Measurements from ENCODE around the gene MCOLN1. TPM values are rescaled to one million over a fixed set of nuclear protein-coding genes. Genes with fewer than 3 reads are reported as not detected.
A peak's percentile ranks its signal among the peaks of the same experiment; 100 is the strongest.

Gene MCOLN1
- total RNA-seq, result 20.5 to 21.0 TPM (median 20.7 TPM) in 3 replicates

DNA sequence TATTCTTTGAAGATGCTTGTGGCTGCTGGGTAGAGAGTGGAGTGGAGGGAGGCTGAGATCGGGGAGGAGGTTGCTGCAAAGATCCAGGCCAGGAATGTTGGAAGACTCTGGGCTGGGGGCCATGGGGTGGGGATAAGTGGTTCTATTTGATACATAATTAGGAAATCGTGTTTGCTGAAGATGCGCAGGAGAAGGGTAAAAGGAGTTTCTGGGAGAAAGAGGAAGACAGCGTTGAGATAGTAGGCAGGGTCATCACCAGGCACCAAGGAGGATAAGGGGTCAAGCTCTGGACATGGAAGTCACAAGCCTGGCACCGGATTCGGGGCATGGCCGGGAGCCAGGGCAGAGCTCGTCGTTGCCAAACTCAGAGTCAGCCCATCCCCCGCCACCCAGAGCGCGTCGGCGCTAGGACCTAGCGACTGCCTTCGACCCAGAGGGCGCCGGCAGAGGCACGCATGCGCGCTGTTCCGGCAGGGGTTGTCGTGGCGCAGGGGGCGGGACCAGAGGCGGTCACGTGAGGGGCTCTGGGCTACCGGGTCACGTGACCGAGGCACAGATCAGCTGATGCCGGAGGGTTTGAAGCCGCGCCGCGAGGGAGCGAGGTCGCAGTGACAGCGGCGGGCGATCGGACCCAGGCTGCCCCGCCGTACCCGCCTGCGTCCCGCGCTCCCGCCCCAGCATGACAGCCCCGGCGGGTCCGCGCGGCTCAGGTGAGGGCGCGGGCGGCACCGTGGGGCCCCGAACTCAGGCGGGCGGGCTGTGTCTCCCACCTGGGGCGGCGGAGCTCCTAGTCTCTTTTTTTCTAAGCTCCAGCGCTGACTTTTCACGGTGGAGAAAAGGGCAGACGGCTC, at the start of gene MCOLN1:
Gene MCOLN1, plus strand, starts transcription at position 553 of the 851 bp plus-strand sequence. Its CDS starts 127 bp downstream, at position 680.
- peak; percentile 100 for DNase-seq (ENCODE audit: low spot score in 2 of 2, unreplicated experiment in 2 of 2)
- Mint-ChIP-seq H3K4me3 (peak within 1 kb of the TSS; percentile 79), H3K9me3 (no peaks in the 10 kb centered on the region), H3K36me3 (peaks cover 14% of the 10 kb centered on the region), H3K27ac (peak within 1 kb of the TSS; percentile 90), H3K4me1 (peaks cover 14% of the 10 kb centered on the region), H3K27me3 (ENCODE audit: low read depth) (no peaks in the 10 kb centered on the region)
- no peak for TF ChIP-seq CTCF (IDR thresholded peaks at IDR 0.05; ENCODE audit: unreplicated experiment)

DNA sequence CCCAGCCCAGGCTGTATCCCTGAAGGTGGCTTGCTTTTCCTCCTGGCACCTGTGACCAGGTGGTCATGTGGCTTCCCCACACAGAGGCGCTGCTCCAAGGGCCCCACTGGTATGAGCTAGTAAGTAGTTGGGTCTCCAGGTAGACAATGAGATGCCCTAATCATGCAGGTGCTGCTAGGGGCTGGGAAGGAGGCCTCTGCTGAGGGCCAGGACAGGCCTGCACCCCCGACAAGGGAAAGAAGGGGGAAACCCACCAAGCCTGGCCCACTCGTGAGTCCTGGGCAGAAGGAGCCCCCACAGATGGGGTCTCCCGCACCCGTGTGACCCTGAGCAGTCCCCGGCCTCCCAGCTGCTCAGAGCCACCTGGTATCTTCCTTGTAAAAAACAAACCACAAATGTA, 46.8 kb upstream of the MCOLN1 start:
- H3K27ac Mint-ChIP-seq, result no peak overlapping the region
- DNase-seq (ENCODE audit: low spot score in 2 of 2, unreplicated experiment in 2 of 2), result no peak
- H3K36me3 Mint-ChIP-seq, result peaks cover 6% of the 10 kb centered on the region
- H3K27me3 Mint-ChIP-seq (ENCODE audit: low read depth), result no peaks in the 10 kb centered on the region
- peaks cover 11% of the 10 kb centered on the region for H3K4me1 Mint-ChIP-seq
- no peak overlapping the region for H3K4me3 Mint-ChIP-seq
- H3K9me3 Mint-ChIP-seq, result no peaks in the 10 kb centered on the region
- TF ChIP-seq CTCF (IDR thresholded peaks at IDR 0.05; ENCODE audit: unreplicated experiment), result no peak

GRCh38 chr19:7476241-7476640, 46.2 kb upstream of the MCOLN1 start:
- Mint-ChIP-seq H3K27me3 (ENCODE audit: low read depth) (no peaks in the 10 kb centered on the region), H3K27ac (no peak overlapping the region), H3K4me1 (peaks cover 12% of the 10 kb centered on the region), H3K36me3 (peaks cover 6% of the 10 kb centered on the region), H3K9me3 (no peaks in the 10 kb centered on the region), H3K4me3 (no peak overlapping the region)
- no peak for TF ChIP-seq CTCF (IDR thresholded peaks at IDR 0.05; ENCODE audit: unreplicated experiment)
- DNase-seq (ENCODE audit: low spot score in 2 of 2, unreplicated experiment in 2 of 2), result no peak

DNA sequence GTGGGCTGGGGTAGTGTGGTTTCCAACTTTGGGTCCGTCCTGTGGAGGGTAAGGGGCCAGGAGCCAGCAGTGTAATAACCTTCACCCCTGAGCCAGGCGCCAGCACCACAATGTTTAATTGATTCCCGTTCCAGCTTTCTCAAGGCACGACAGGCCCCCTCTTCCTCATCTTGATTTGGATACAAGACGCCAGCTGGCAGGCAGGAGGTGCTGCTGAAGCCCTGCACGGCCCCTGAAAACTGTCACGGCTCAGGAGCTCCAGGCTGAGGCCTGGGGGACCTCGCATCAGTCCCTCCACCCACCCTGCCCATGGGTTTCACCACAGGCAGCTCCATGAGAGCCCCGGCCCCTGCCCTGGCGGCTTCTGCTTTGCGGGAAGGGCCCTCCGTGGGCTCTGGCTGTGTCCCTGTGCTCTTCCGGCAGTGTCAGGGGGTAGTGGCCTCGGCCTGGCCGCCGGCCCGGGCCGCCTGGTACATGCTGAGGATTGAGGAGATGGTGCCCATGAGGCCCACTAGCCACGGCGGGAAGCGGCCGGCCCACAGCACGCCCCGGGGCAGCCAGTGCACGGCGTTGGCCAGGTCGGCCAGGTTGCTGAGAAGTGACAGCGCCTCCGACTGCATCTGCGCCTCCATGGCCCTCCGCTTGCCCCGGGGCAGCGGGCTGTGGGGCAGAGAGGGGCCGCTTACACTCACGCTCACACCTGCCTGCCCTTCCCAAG, 45.5 kb upstream of the MCOLN1 start:
- no peak for DNase-seq (ENCODE audit: low spot score in 2 of 2, unreplicated experiment in 2 of 2)
- Mint-ChIP-seq H3K27me3 (ENCODE audit: low read depth) (no peaks in the 10 kb centered on the region), H3K4me3 (no peak overlapping the region), H3K27ac (no peak overlapping the region), H3K36me3 (peaks cover 4% of the 10 kb centered on the region), H3K9me3 (no peaks in the 10 kb centered on the region), H3K4me1 (peaks cover 12% of the 10 kb centered on the region)
- TF ChIP-seq CTCF (IDR thresholded peaks at IDR 0.05; ENCODE audit: unreplicated experiment), result no peak

GRCh38 chr19:7477758-7478157, 44.7 kb upstream of the MCOLN1 start:
- no peak overlapping the region for H3K4me3 Mint-ChIP-seq
- H3K36me3 Mint-ChIP-seq, result peaks cover 4% of the 10 kb centered on the region
- H3K9me3 Mint-ChIP-seq, result no peaks in the 10 kb centered on the region
- TF ChIP-seq CTCF (IDR thresholded peaks at IDR 0.05; ENCODE audit: unreplicated experiment), result no peak
- H3K27ac Mint-ChIP-seq, result no peak overlapping the region
- no peak for DNase-seq (ENCODE audit: low spot score in 2 of 2, unreplicated experiment in 2 of 2)
- peaks cover 12% of the 10 kb centered on the region for H3K4me1 Mint-ChIP-seq
- H3K27me3 Mint-ChIP-seq (ENCODE audit: low read depth), result no peaks in the 10 kb centered on the region

Measured in mesothelial cell of epicardium (in vitro differentiated cells).